Measurements from ENCODE around the gene DHRS4. TPM values are rescaled to one million over a fixed set of nuclear protein-coding genes. Genes with fewer than 3 reads are reported as not detected.

DHRS4 gene
- total and polyA plus RNA-seq, 9 of the 15 experiments (the other 6 are each of a cell fraction or from before 2014, with no cell fraction given) = 0.51 to 35.9 (median 10.1) TPM

GRCh38 chr14:23916004-23916403, 37.6 kb upstream of the DHRS4 start:
- Histone ChIP-seq H3K36me3 (ENCODE audit: control insufficient read depth, insufficient read depth, low read length) (no peaks in the 10 kb centered on the region), H3K9me3 (replicated peaks; ENCODE audit: control insufficient read depth, insufficient read depth, low read depth, low read length) (no peaks in the 10 kb centered on the region), H3K27ac (ENCODE audit: extremely low read depth, low read depth, low read length) (no peak overlapping the region), H3K9me1 (ENCODE audit: control insufficient read depth, insufficient read depth, low read length) (no peaks in the 10 kb centered on the region), H3K79me2 (ENCODE audit: control insufficient read depth, insufficient read depth, low read length) (no peaks in the 10 kb centered on the region), H4K20me1 (replicated peaks; ENCODE audit: control insufficient read depth, insufficient read depth, low read length) (no peaks in the 10 kb centered on the region), H3K4me1 (replicated peaks in 1 of 2; ENCODE audit: control insufficient read depth in 2 of 2, insufficient read depth in 2 of 2, low read length in 2 of 2) (no peaks in the 10 kb centered on the region), H3K27me3 (ENCODE audit: control insufficient read depth in 2 of 2, insufficient read depth in 2 of 2, low read length in 2 of 2) (no peaks in the 10 kb centered on the region), H2AFZ (ENCODE audit: low read depth, low read length) (no peak overlapping the region), H3K4me3 (no peak overlapping the region), H3K4me2 (ENCODE audit: insufficient read depth, low read length) (no peak overlapping the region), H3K9ac (ENCODE audit: insufficient read depth in 1 of 2, low read depth in 2 of 2, low read length in 2 of 2) (no peak overlapping the region)
- DNase-seq (ENCODE audit: extremely low read depth in 1 of 4, low spot score in 3 of 4) (no peak), FAIRE-seq (no peak), ATAC-seq (no peak)
- ChIA-PET POLR2A (interaction anchor here (0.6 kb wide), 1 partner anchor 284 kb away, joined by 3 read pairs; no protein-coding TSS in a partner anchor), CTCF (ENCODE audit: low intra/inter-chr PET ratio) (no interaction called here)
- in situ Hi-C loops (cut with MboI) = no loop called here
- intact Hi-C loops (cut with micrococcal nuclease) = loop anchor here (10.0 kb wide), 1 partner anchor 281 kb away; the partner anchor contains the start of gene DHRS2
- no TSS peak for BruUV-seq (replicated peaks)
- WGBS (ENCODE audit: insufficient coverage, low coverage, missing lambda C conversion rate) = 9% methylated on average over 3 of the region's 3 CpGs
- TF ChIP-seq HDAC2 (IDR thresholded peaks at IDR 0.05) (no peak), POLR3A (IDR thresholded peaks at IDR 0.05; ENCODE audit: borderline replicate concordance, extremely low read depth, insufficient read depth, insufficient read length) (no peak), JUNB (CRISPR knock-in tag; conservative IDR thresholded peaks at IDR 0.05) (no peak), GTF3C2 (IDR thresholded peaks at IDR 0.05; ENCODE audit: borderline replicate concordance, extremely low read depth, insufficient read length) (no peak), SMAD3 (CRISPR knock-in tag; conservative IDR thresholded peaks at IDR 0.05) (no peak), ZNF175 (CRISPR knock-in tag; IDR thresholded peaks at IDR 0.05; ENCODE audit: low read depth) (no peak), ZNF274 (IDR thresholded peaks at IDR 0.05; ENCODE audit: borderline replicate concordance, low read depth, low read length) (no peak), ZNF3 (CRISPR knock-in tag; IDR thresholded peaks at IDR 0.05) (no peak), ZNF12 (CRISPR knock-in tag; IDR thresholded peaks at IDR 0.05) (no peak)
- TF ChIP-seq, protein P1, sequence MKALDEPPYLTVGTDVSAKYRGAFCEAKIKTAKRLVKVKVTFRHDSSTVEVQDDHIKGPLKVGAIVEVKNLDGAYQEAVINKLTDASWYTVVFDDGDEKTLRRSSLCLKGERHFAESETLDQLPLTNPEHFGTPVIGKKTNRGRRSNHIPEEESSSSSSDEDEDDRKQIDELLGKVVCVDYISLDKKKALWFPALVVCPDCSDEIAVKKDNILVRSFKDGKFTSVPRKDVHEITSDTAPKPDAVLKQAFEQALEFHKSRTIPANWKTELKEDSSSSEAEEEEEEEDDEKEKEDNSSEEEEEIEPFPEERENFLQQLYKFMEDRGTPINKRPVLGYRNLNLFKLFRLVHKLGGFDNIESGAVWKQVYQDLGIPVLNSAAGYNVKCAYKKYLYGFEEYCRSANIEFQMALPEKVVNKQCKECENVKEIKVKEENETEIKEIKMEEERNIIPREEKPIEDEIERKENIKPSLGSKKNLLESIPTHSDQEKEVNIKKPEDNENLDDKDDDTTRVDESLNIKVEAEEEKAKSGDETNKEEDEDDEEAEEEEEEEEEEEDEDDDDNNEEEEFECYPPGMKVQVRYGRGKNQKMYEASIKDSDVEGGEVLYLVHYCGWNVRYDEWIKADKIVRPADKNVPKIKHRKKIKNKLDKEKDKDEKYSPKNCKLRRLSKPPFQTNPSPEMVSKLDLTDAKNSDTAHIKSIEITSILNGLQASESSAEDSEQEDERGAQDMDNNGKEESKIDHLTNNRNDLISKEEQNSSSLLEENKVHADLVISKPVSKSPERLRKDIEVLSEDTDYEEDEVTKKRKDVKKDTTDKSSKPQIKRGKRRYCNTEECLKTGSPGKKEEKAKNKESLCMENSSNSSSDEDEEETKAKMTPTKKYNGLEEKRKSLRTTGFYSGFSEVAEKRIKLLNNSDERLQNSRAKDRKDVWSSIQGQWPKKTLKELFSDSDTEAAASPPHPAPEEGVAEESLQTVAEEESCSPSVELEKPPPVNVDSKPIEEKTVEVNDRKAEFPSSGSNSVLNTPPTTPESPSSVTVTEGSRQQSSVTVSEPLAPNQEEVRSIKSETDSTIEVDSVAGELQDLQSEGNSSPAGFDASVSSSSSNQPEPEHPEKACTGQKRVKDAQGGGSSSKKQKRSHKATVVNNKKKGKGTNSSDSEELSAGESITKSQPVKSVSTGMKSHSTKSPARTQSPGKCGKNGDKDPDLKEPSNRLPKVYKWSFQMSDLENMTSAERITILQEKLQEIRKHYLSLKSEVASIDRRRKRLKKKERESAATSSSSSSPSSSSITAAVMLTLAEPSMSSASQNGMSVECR (CRISPR knock-in tag; IDR thresholded peaks at IDR 0.05) = no peak
- TF ChIP-seq, protein P2, sequence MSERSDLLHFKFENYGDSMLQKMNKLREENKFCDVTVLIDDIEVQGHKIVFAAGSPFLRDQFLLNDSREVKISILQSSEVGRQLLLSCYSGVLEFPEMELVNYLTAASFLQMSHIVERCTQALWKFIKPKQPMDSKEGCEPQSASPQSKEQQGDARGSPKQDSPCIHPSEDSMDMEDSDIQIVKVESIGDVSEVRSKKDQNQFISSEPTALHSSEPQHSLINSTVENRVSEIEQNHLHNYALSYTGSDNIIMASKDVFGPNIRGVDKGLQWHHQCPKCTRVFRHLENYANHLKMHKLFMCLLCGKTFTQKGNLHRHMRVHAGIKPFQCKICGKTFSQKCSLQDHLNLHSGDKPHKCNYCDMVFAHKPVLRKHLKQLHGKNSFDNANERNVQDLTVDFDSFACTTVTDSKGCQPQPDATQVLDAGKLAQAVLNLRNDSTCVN (CRISPR knock-in tag; IDR thresholded peaks at IDR 0.05) = no peak
